HepG2 (cell line): ENCODE results near the gene FOXD4L1.
"Not testable (repeated sequence)": the region's sequence is repeated elsewhere in the genome, so short reads cannot be mapped to it uniquely, and the experiment has no call there.

ENCODE experiments used
- FOXA3 ChIP-seq: IDR thresholded peaks from 2 replicates; pipeline ENCODE4 v1.6.1; 2016; ENCODE audit warnings: missing genetic modification reagents, missing compliant biosample characterization
- POLR2A ChIP-seq, 2 experiments: IDR thresholded peaks; 2 replicates each; pipeline ENCODE4 v1.6.1; 2011; ENCODE audit warnings: low read depth in 2 of 2, low read length in 2 of 2, mild to moderate bottlenecking in 1 of 2, moderate library complexity in 1 of 2; ENCODE audit not compliant: insufficient read depth in 1 of 2
- SRF ChIP-seq: IDR thresholded peaks from 2 replicates; pipeline ENCODE4 v1.6.1; 2011; ENCODE audit warnings: mild to moderate bottlenecking, low read depth, low read length, moderate library complexity
- TBL1XR1 ChIP-seq: fragments of 150-350 bp; IDR thresholded peaks from 2 replicates; pipeline ENCODE4 v1.6.1; 2014; ENCODE audit warnings: borderline replicate concordance, low read length; ENCODE audit not compliant: partially characterized antibody
- TF ChIP-seq, protein P1 (sequence below): sonication (generic); formaldehyde crosslinking; IDR thresholded peaks from 2 replicates; pipeline ENCODE4 v1.5.0; 2020; ENCODE audit warnings: mild to moderate bottlenecking, missing genetic modification reagents, moderate library complexity
- TF ChIP-seq, protein P2 (sequence below): sonication (generic); formaldehyde crosslinking; IDR thresholded peaks from 2 replicates; pipeline ENCODE4 v1.8.0; 2022; ENCODE audit warnings: missing genetic modification reagents, mild to moderate bottlenecking, inconsistent platforms, borderline replicate concordance

- TF ChIP-seq SRF; TBL1XR1; FOXA3; POLR2A (IDR thresholded peaks at IDR 0.05; ENCODE audit: insufficient read depth in 1 of 2, low read depth in 2 of 2, low read length in 2 of 2): not testable (repeated sequence)
- TF ChIP-seq, protein P1, sequence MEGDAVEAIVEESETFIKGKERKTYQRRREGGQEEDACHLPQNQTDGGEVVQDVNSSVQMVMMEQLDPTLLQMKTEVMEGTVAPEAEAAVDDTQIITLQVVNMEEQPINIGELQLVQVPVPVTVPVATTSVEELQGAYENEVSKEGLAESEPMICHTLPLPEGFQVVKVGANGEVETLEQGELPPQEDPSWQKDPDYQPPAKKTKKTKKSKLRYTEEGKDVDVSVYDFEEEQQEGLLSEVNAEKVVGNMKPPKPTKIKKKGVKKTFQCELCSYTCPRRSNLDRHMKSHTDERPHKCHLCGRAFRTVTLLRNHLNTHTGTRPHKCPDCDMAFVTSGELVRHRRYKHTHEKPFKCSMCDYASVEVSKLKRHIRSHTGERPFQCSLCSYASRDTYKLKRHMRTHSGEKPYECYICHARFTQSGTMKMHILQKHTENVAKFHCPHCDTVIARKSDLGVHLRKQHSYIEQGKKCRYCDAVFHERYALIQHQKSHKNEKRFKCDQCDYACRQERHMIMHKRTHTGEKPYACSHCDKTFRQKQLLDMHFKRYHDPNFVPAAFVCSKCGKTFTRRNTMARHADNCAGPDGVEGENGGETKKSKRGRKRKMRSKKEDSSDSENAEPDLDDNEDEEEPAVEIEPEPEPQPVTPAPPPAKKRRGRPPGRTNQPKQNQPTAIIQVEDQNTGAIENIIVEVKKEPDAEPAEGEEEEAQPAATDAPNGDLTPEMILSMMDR (CRISPR knock-in tag), result not testable (repeated sequence)
- TF ChIP-seq, protein P2, sequence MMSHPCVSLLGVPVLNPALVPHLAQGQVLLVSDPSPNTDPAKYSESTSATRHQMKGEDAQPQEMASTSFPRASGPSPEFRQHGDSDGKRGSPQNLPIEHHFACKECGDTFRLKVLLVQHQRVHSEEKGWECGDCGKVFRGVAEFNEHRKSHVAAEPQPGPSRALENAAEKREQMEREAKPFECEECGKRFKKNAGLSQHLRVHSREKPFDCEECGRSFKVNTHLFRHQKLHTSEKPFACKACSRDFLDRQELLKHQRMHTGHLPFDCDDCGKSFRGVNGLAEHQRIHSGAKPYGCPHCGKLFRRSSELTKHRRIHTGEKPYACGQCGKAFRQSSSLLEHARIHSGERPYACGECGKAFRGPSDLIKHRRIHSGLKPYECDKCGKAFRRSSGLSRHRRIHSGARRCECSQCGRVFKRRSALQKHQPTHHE (CRISPR knock-in tag), result not testable (repeated sequence)
Measured at GRCh38 chr2:113498365-113498764, at the start of gene FOXD4L1.
